AG10803 (cell line): ENCODE measurements around the gene URM1.

ENCODE experiments used
- DNase-seq: peaks from one replicate; pipeline ENCODE4 v3.0.0; 2010; ENCODE audit warnings: low read depth
- H3K4me3 ChIP-seq: 2 replicates; pipeline ENCODE4 v1.5.1; 2011; ENCODE audit warnings: mild to moderate bottlenecking, low read length, control low read depth
- TF ChIP-seq, protein P1 (sequence below): conservative IDR thresholded peaks from 2 replicates; pipeline ENCODE4 v1.5.1; 2011; ENCODE audit warnings: mild to moderate bottlenecking, low read length, control low read depth, inconsistent platforms

URM1 gene

DNA sequence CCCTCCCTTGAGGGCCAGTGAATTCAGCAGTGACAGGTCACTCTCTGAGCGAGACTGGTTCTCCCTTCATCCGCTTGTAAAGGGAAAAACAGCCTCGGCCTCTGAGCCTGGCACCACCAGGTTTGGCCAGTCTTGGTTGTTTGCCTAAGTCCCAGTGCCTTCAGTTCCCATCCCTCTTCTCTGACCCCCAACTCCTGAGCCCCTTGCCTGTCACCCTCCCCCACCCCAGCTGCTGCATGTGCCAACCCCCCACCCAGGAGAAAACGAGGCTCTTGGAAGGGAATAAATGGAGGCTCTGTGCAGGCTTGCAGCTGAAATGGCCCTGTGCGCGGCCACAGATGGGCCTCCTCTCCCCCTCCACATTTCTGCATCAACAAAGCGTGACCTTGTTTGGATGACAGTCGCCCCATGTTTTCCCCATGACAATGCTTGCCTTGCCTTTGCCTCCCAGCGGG, 3.1 kb downstream of the URM1 start:
- DNase-seq, result no peak
- TF ChIP-seq, protein P1, sequence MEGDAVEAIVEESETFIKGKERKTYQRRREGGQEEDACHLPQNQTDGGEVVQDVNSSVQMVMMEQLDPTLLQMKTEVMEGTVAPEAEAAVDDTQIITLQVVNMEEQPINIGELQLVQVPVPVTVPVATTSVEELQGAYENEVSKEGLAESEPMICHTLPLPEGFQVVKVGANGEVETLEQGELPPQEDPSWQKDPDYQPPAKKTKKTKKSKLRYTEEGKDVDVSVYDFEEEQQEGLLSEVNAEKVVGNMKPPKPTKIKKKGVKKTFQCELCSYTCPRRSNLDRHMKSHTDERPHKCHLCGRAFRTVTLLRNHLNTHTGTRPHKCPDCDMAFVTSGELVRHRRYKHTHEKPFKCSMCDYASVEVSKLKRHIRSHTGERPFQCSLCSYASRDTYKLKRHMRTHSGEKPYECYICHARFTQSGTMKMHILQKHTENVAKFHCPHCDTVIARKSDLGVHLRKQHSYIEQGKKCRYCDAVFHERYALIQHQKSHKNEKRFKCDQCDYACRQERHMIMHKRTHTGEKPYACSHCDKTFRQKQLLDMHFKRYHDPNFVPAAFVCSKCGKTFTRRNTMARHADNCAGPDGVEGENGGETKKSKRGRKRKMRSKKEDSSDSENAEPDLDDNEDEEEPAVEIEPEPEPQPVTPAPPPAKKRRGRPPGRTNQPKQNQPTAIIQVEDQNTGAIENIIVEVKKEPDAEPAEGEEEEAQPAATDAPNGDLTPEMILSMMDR, result no peak
- no peak overlapping the region for H3K4me3 ChIP-seq

GRCh38 chr9:128375865-128376264, 4.7 kb downstream of the URM1 start:
- TF ChIP-seq, protein P1, result no peak
- H3K4me3 ChIP-seq, result no peak overlapping the region
- DNase-seq, result no peak

DNA sequence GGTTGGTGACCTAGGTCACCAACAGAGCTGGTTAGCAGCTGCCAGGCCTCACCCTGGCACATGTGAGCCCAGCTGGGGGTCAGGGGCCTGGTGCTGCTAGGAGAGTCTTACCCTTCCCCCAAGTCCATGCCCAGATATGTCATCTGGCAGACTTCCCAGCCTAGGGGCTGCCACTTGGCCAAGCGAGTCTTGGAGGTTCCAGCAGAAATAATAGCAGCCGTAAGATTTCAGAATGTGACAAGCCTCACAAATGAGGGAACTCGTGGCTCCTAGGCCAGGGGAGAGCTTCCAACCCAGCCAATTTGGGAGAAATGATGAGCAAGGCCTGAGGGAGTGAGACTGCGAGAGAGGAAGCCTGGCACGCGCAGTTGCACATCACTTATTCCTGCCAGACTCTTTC, 11.1 kb downstream of the URM1 start:
- H3K4me3 ChIP-seq, result no peak overlapping the region
- TF ChIP-seq, protein P1, result no peak
- no peak for DNase-seq

- no peak for DNase-seq
- no peak overlapping the region for H3K4me3 ChIP-seq
Measured at GRCh38 chr9:128383007-128383753, 12.0 kb downstream of the URM1 start.

DNA sequence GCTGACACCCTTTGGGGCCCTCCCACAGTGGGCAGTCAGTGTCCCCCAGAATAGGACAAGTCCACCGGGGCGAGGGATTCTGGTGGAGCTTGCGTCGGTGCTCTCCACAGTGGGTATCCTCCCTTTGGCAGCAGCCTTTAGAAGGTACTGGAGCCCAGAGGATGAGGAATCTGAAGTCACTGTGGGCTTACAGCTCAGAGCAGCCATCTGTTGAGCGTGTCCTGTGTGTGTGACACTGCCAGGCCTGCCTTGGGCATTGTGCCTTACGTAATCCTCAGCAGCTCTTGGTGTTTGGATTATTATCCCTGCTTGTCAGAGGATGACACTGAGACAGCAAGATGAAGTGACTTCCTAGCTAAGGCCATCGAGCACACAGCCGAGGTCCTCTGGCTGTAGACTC, 12.6 kb downstream of the URM1 start:
- H3K4me3 ChIP-seq, result no peak overlapping the region

More at GRCh38 chr9:128383007-128383753, 12.0 kb downstream of the URM1 start:
- TF ChIP-seq, protein P1, result no peak

DNA sequence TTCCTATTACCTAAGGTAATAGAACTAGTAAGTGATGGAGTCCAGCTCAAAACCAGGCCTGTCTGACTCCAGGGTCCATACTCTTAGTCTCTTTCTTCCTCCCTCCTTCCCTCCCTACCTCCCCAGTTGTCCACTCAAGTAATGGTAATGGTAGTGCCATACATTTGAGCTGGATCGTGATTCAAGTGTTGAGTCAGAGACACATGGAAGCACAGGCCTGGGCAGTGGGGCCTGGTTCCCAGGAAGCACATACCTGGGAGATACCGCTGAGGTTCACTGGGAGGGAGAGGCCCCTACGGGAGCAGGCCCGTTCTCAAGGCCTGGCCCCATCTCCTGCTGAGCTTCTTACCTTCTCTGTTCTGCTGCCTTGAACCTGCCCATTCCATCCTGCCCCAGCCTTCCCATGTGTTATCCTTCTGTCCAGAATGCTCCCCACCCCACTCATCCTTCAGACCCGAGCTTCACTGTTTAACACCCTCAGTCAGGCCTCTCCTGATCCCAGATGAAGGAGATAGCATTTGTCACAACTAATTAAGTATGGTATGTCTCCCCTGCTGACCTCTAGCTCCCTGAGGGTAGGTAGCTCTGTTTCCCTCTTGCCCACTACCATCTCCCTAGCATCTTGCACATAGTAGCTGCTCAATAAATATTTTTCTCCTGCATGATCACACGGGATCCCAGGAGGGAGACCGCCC, 13.8 kb downstream of the URM1 start:
- no peak for DNase-seq
- H3K4me3 ChIP-seq, result no peak overlapping the region
- TF ChIP-seq, protein P1, result no peak

More for the DNA sequence above, 12.6 kb downstream of the URM1 start:
- TF ChIP-seq, protein P1, result no peak
- no peak for DNase-seq
